Duodenal mucosa (tissue), 2 donors: ENCODE measurements around the gene NAA20.

Experiments used
- H3K27ac ChIP-seq: one replicate; pipeline ENCODE4 v1.7.0; 2013; ENCODE audit warnings: low read depth, low read length
- H3K27me3 ChIP-seq, 2 donors: one replicate each; pipeline ENCODE4 v1.7.0; 2013; ENCODE audit warnings: low read length in 2 of 2, control low read depth in 1 of 2; ENCODE audit not compliant: insufficient read depth in 2 of 2, control insufficient read depth in 1 of 2
- H3K36me3 ChIP-seq, 2 donors: one replicate each; pipeline ENCODE4 v1.7.0; 2013; ENCODE audit warnings: low read length in 2 of 2, control low read depth in 1 of 2; ENCODE audit not compliant: insufficient read depth in 2 of 2, control insufficient read depth in 1 of 2
- H3K4me1 ChIP-seq, 2 donors: one replicate each; pipeline ENCODE4 v1.7.0; 2013; ENCODE audit warnings: low read length in 2 of 2, control low read depth in 1 of 2; ENCODE audit not compliant: insufficient read depth in 2 of 2, control insufficient read depth in 1 of 2
- H3K4me3 ChIP-seq, 2 donors: one replicate each; pipeline ENCODE4 v1.7.0; 2013; ENCODE audit warnings: low read length in 2 of 2, low read depth in 1 of 2
- H3K9ac ChIP-seq, 2 donors: one replicate each; pipeline ENCODE4 v1.7.0; 2013; ENCODE audit warnings: low read length in 2 of 2, low read depth in 1 of 2
- H3K9me3 ChIP-seq, 2 donors: one replicate each; pipeline ENCODE4 v1.7.0; 2013; ENCODE audit warnings: low read length in 2 of 2, control low read depth in 1 of 2; ENCODE audit not compliant: control insufficient read depth in 1 of 2

The NAA20 gene

GRCh38 chr20:19974630-19975435, 42.3 kb upstream of the NAA20 start:
- no peaks in the 10 kb centered on the region for H3K9me3 ChIP-seq
- peaks cover 23 to 51% of the 10 kb centered on the region in 2 donors for H3K36me3 ChIP-seq
- peak overlapping the region; percentile 72 for H3K27ac ChIP-seq
- H3K27me3 ChIP-seq: no peaks in the 10 kb centered on the region
- H3K9ac ChIP-seq: no peak overlapping the region
- H3K4me3 ChIP-seq: peak overlapping the region; percentile 49 to 58
- H3K4me1 ChIP-seq: peaks cover 14 to 25% of the 10 kb centered on the region in 2 donors

GRCh38 chr20:19975436-19975799, 41.7 kb upstream of the NAA20 start:
- Histone ChIP-seq H3K4me3 (peak overlapping the region; percentile 49 to 58), H3K27ac (peak overlapping the region; percentile 72), H3K27me3 (no peaks in the 10 kb centered on the region), H3K9me3 (no peaks in the 10 kb centered on the region), H3K36me3 (peaks cover 26 to 46% of the 10 kb centered on the region in 2 donors), H3K9ac (no peak overlapping the region), H3K4me1 (peaks cover 14 to 25% of the 10 kb centered on the region in 2 donors)

- H3K4me1 ChIP-seq: peaks cover 14 to 25% of the 10 kb centered on the region in 2 donors
- peaks cover 23 to 44% of the 10 kb centered on the region in 2 donors for H3K36me3 ChIP-seq
- no peaks in the 10 kb centered on the region for H3K27me3 ChIP-seq
- H3K9me3 ChIP-seq: no peaks in the 10 kb centered on the region
- peak overlapping the region; percentile 60 for H3K27ac ChIP-seq
- H3K4me3 ChIP-seq: peak overlapping the region; percentile 49 to 58
- no peak overlapping the region for H3K9ac ChIP-seq
These were observed 41.3 kb upstream of the NAA20 start for GRCh38 chr20:19975901-19976300.

- Histone ChIP-seq H3K9me3 (no peaks in the 10 kb centered on the region), H3K27ac (peak overlapping the region; percentile 60), H3K36me3 (peaks cover 18 to 36% of the 10 kb centered on the region in 2 donors), H3K4me1 (peaks cover 14 to 25% of the 10 kb centered on the region in 2 donors), H3K9ac (peak overlapping the region in 1 of 2 donors; percentile 7), H3K27me3 (no peaks in the 10 kb centered on the region), H3K4me3 (peak overlapping the region in 1 of 2 donors; percentile 58)
These were observed 40.4 kb upstream of the NAA20 start for GRCh38 chr20:19976595-19977372.

GRCh38 chr20:19977373-19977770, 39.8 kb upstream of the NAA20 start:
- H3K36me3 ChIP-seq: peaks cover 12 to 35% of the 10 kb centered on the region in 2 donors
- no peaks in the 10 kb centered on the region for H3K9me3 ChIP-seq
- H3K4me3 ChIP-seq: no peak overlapping the region
- peak overlapping the region; percentile 60 for H3K27ac ChIP-seq
- peak overlapping the region in 1 of 2 donors; percentile 41 for H3K9ac ChIP-seq
- no peaks in the 10 kb centered on the region for H3K27me3 ChIP-seq
- peaks cover 14 to 25% of the 10 kb centered on the region in 2 donors for H3K4me1 ChIP-seq

- H3K36me3 ChIP-seq: peaks cover 11 to 34% of the 10 kb centered on the region in 2 donors
- H3K27me3 ChIP-seq: no peaks in the 10 kb centered on the region
- H3K4me1 ChIP-seq: peaks cover 13 to 25% of the 10 kb centered on the region in 2 donors
- no peaks in the 10 kb centered on the region for H3K9me3 ChIP-seq
- no peak overlapping the region for H3K27ac ChIP-seq
- no peak overlapping the region for H3K4me3 ChIP-seq
- no peak overlapping the region for H3K9ac ChIP-seq
These were observed 38.5 kb upstream of the NAA20 start for GRCh38 chr20:19978511-19979210.

GRCh38 chr20:19981031-19981451, 36.1 kb upstream of the NAA20 start:
- H3K4me3 ChIP-seq: no peak overlapping the region
- H3K9ac ChIP-seq: no peak overlapping the region
- no peaks in the 10 kb centered on the region for H3K27me3 ChIP-seq
- H3K9me3 ChIP-seq: no peaks in the 10 kb centered on the region
- peaks cover 9 to 27% of the 10 kb centered on the region in 2 donors for H3K36me3 ChIP-seq
- peaks cover 2 to 16% of the 10 kb centered on the region in 2 donors for H3K4me1 ChIP-seq
- no peak overlapping the region for H3K27ac ChIP-seq

- Histone ChIP-seq H3K4me1 (no peaks in the 10 kb centered on the region), H3K27ac (no peak overlapping the region), H3K9me3 (no peaks in the 10 kb centered on the region), H3K4me3 (no peak overlapping the region), H3K36me3 (peaks cover 4 to 40% of the 10 kb centered on the region in 2 donors), H3K27me3 (no peaks in the 10 kb centered on the region), H3K9ac (no peak overlapping the region)
These were observed 30.7 kb upstream of the NAA20 start for GRCh38 chr20:19986419-19986818.

- no peaks in the 10 kb centered on the region for H3K27me3 ChIP-seq
- peaks cover 4 to 44% of the 10 kb centered on the region in 2 donors for H3K36me3 ChIP-seq
- no peak overlapping the region for H3K9ac ChIP-seq
- H3K4me3 ChIP-seq: no peak overlapping the region
- no peaks in the 10 kb centered on the region for H3K4me1 ChIP-seq
- H3K27ac ChIP-seq: no peak overlapping the region
- H3K9me3 ChIP-seq: no peaks in the 10 kb centered on the region
These were observed 30.1 kb upstream of the NAA20 start for GRCh38 chr20:19987046-19987445.
